Epithelial cell of proximal tubule (primary cell): Measurements from ENCODE around the gene KBTBD6. TPM values are rescaled to one million over a fixed set of nuclear protein-coding genes. Genes with fewer than 3 reads are reported as not detected.
A peak's percentile ranks its signal among the peaks of the same experiment; 100 is the strongest.
"Not testable (repeated sequence)": the region's sequence is repeated elsewhere in the genome, so short reads cannot be mapped to it uniquely, and the experiment has no call there.

Experiments used
- DNase-seq: peaks from one replicate; pipeline ENCODE4 v3.0.0-alpha.2; 2011; ENCODE audit warnings: low read depth
- H3K4me3 ChIP-seq: 2 replicates; pipeline ENCODE4 v1.5.1; 2011; ENCODE audit warnings: low read depth, mild to moderate bottlenecking, low read length
- CTCF ChIP-seq: conservative IDR thresholded peaks from 2 replicates; pipeline ENCODE4 v1.5.1; 2012; ENCODE audit warnings: low read depth, mild to moderate bottlenecking, low read length
- total RNA-seq: library from RNA; depleted of rRNA; stranded (reverse); fragments of >200 nt; gene quantifications from 2 replicates; pipeline ENCODE4 v1.2.3, GENCODE V29; 2015

Gene KBTBD6
- total RNA-seq, 1 donor from 2014 or later = 5.6 TPM

- no peak for DNase-seq
- no peak overlapping the region for H3K4me3 ChIP-seq
- no peak for TF ChIP-seq CTCF
These were observed 3.9 kb upstream of the KBTBD6 start for GRCh38 chr13:41136396-41137031.

- no peak overlapping the region for H3K4me3 ChIP-seq
- no peak for DNase-seq
- no peak for TF ChIP-seq CTCF
These were observed 1.3 kb upstream of the KBTBD6 start for GRCh38 chr13:41133951-41134350.

GRCh38 chr13:41131660-41132511 lies 716 bp downstream of the KBTBD6 start:
- DNase-seq = not testable (repeated sequence)
- H3K4me3 ChIP-seq = peak overlapping the region; percentile 75

- H3K4me3 ChIP-seq, DNase-seq: not testable (repeated sequence)
These were observed 1.4 kb downstream of the KBTBD6 start for GRCh38 chr13:41131189-41131588.

GRCh38 chr13:41130356-41130755 lies 2.2 kb downstream of the KBTBD6 start:
- DNase-seq = no peak
- no peak for TF ChIP-seq CTCF
- no peak overlapping the region for H3K4me3 ChIP-seq

- TF ChIP-seq CTCF = no peak
- no peak overlapping the region for H3K4me3 ChIP-seq
- no peak for DNase-seq
These were observed 4.9 kb downstream of the KBTBD6 start for GRCh38 chr13:41127701-41128100.

- TF ChIP-seq CTCF = no peak
- no peak overlapping the region for H3K4me3 ChIP-seq
- no peak for DNase-seq
These were observed 9.8 kb downstream of the KBTBD6 start for GRCh38 chr13:41122838-41123237.

- H3K4me3 ChIP-seq = no peak overlapping the region
- DNase-seq = no peak
- TF ChIP-seq CTCF = no peak
These were observed 14.7 kb downstream of the KBTBD6 start for GRCh38 chr13:41117869-41118268.
